ENCODE measurements around the gene GALE.

Gene GALE

DNA sequence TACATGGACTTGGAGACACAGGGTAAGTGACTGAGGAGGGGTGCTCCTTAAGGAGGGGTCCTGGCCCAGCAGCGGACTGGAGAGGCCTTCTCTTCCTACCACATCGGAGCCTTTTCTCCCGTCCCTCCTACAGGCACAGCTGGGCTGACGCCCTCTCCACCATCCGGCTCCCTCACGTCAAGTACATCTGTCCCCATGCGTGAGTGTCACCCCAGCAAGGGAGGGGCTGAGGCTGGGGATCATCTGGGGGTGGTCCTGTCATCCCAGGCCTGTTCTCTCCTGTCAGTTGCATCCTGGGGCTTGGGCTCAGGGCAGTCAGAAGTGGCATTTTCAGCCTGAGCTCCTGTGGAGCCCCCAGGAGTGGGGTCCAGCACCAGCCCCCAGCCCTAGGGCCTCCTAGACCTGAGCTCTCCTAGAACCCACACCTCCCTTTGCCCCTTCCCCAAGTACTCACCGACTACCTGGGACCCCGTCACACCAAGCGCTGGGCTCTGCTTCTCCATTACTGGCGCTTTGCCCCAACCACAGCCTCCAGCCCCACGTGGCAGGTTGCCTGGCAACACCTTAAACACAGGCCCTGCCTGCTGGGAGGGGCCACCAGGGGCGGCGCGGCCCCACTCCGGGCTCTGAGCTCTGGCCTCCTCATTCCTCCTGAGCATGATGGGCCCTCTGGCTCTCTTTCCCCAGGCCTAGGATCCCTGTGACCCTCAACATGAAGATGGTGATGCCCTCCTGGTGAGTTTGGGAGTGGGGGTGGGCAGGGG lies 7.4 kb downstream of the GALE start:
- Histone ChIP-seq H3K4me3 (ENCODE audit: low read length) (no peak overlapping the region), H2AFZ (ENCODE audit: low read depth, low read length) (no peak overlapping the region), H3K36me3 (replicated peaks; ENCODE audit: low read depth, low read length) (no peaks in the 10 kb centered on the region), H4K20me1 (ENCODE audit: insufficient read depth, low read length) (no peaks in the 10 kb centered on the region), H3K4me2 (ENCODE audit: low read length) (no peak overlapping the region), H3K79me2 (ENCODE audit: low read length) (peaks cover 24% of the 10 kb centered on the region), H3K9ac (ENCODE audit: low read length) (no peak overlapping the region), H3K4me1 (ENCODE audit: low read length) (peaks cover 8% of the 10 kb centered on the region), H3K27ac (ENCODE audit: low read length) (no peak overlapping the region), H3K27me3 (ENCODE audit: low read depth, low read length) (no peaks in the 10 kb centered on the region), H3K9me3 (ENCODE audit: insufficient read depth, low read length) (no peaks in the 10 kb centered on the region)
- TF ChIP-seq, protein P1, sequence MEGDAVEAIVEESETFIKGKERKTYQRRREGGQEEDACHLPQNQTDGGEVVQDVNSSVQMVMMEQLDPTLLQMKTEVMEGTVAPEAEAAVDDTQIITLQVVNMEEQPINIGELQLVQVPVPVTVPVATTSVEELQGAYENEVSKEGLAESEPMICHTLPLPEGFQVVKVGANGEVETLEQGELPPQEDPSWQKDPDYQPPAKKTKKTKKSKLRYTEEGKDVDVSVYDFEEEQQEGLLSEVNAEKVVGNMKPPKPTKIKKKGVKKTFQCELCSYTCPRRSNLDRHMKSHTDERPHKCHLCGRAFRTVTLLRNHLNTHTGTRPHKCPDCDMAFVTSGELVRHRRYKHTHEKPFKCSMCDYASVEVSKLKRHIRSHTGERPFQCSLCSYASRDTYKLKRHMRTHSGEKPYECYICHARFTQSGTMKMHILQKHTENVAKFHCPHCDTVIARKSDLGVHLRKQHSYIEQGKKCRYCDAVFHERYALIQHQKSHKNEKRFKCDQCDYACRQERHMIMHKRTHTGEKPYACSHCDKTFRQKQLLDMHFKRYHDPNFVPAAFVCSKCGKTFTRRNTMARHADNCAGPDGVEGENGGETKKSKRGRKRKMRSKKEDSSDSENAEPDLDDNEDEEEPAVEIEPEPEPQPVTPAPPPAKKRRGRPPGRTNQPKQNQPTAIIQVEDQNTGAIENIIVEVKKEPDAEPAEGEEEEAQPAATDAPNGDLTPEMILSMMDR (IDR thresholded peaks at IDR 0.05; ENCODE audit: low read depth, low read length) = no peak
- TF ChIP-seq EZH2phosphoT487 (IDR thresholded peaks at IDR 0.05; ENCODE audit: low read depth) = no peak

DNA sequence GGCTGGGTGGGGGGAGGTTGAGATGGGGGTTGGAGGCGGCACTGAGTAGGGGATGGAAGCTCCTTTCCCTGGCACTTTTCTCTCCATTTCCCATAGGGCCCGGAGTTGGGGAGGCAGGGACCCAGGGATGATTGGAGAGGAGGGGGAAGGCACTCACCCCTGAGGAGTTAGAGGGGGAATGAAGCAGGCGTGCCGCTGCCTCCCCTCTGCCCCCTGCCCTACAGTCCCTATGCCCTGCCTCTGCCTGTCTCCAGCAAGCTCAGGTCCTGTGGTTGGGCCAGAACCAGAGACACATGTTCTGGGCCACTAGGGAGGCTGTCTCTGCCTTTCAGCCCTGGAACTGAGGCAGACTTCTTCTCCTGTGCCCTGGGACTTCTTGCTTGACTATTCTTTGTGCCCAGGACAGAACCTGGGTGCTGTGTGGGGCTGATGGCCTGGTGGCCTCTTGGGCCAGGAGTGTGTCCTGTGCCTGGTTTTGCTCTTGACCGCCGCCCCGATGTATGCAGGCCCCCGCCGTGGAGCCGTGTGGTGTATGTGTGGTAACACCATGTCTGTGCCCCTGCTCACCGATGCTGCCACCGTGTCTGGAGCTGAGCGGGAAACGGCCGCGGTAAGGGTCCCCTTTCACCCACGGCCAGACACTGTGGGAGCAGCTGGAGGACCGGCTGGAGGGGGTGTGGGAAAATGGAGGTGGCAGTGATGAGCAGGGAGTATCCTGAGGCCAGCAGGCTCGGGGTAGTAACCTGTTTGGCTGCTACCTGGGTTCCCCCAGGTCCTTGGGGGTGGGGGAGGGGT lies 8.2 kb downstream of the GALE start:
- no peaks in the 10 kb centered on the region for H3K27me3 ChIP-seq (ENCODE audit: low read depth, low read length)
- H3K36me3 ChIP-seq (replicated peaks; ENCODE audit: low read depth, low read length) = peaks cover 6% of the 10 kb centered on the region
- no peaks in the 10 kb centered on the region for H3K9me3 ChIP-seq (ENCODE audit: insufficient read depth, low read length)
- H3K9ac ChIP-seq (ENCODE audit: low read length) = peak overlapping the region; percentile 93; the same call in 1 of the 2 replicates
- peaks cover 8% of the 10 kb centered on the region for H3K4me1 ChIP-seq (ENCODE audit: low read length)
- H3K27ac ChIP-seq (ENCODE audit: low read length) = no peak overlapping the region
- H2AFZ ChIP-seq (ENCODE audit: low read depth, low read length) = no peak overlapping the region
- H3K4me2 ChIP-seq (ENCODE audit: low read length) = peak overlapping the region; percentile 53
- H3K79me2 ChIP-seq (ENCODE audit: low read length) = peaks cover 24% of the 10 kb centered on the region
- no peaks in the 10 kb centered on the region for H4K20me1 ChIP-seq (ENCODE audit: insufficient read depth, low read length)
- no peak for TF ChIP-seq EZH2phosphoT487 (IDR thresholded peaks at IDR 0.05; ENCODE audit: low read depth)
- TF ChIP-seq, protein P1 (IDR thresholded peaks at IDR 0.05; ENCODE audit: low read depth, low read length) = no peak
- H3K4me3 ChIP-seq (ENCODE audit: low read length) = peak overlapping the region; percentile 99; the same call in 1 of the 2 replicates

DNA sequence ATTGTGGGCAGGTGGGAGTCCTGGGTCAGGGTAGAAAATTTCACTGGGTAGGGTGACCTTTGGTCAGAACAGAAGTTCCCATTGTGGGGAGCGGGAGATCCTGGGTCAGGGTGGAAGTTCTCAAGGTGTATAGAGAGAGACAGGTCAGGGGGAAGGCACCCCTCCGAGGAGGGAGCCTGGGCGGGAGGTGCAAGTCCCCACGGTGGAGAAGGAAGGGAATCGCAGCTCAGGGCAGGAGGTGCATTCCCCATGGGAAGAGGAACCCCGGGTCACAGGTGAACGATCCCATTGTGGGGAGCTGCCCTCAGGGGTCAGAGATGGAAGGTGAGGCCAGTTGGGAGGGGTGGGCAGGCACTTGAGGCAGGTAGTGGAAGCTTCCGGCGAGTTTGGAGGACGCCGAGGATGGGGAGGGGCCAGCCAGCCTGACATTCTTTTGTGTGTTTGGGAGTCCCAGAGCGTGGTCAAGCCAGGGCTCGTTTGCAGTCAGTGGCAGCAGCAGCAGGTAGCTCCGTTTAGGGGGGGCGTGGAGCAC lies 9.0 kb downstream of the GALE start:
- H3K9ac ChIP-seq (ENCODE audit: low read length) = peak overlapping the region; percentile 93
- no peaks in the 10 kb centered on the region for H4K20me1 ChIP-seq (ENCODE audit: insufficient read depth, low read length)
- peak overlapping the region; percentile 99 for H3K4me3 ChIP-seq (ENCODE audit: low read length)
- no peak for TF ChIP-seq EZH2phosphoT487 (IDR thresholded peaks at IDR 0.05; ENCODE audit: low read depth)
- TF ChIP-seq, protein P1 (IDR thresholded peaks at IDR 0.05; ENCODE audit: low read depth, low read length) = no peak
- H2AFZ ChIP-seq (ENCODE audit: low read depth, low read length) = no peak overlapping the region; the same call in 1 of the 2 replicates
- no peaks in the 10 kb centered on the region for H3K27me3 ChIP-seq (ENCODE audit: low read depth, low read length)
- no peaks in the 10 kb centered on the region for H3K9me3 ChIP-seq (ENCODE audit: insufficient read depth, low read length)
- peak overlapping the region; percentile 37 for H3K27ac ChIP-seq (ENCODE audit: low read length)
- H3K4me2 ChIP-seq (ENCODE audit: low read length) = peak overlapping the region; percentile 53
- peaks cover 24% of the 10 kb centered on the region for H3K79me2 ChIP-seq (ENCODE audit: low read length)
- H3K4me1 ChIP-seq (ENCODE audit: low read length) = peaks cover 8% of the 10 kb centered on the region
- peaks cover 8% of the 10 kb centered on the region for H3K36me3 ChIP-seq (replicated peaks; ENCODE audit: low read depth, low read length)

All from OCI-LY3 (cell line).